Heart left ventricle (tissue), 13 donors: ENCODE measurements around the gene THNSL1.

Experiments used
- CTCF ChIP-seq, 12 donors: fragments of 200-600 bp; sonication (generic) in 4 of 12; IDR thresholded peaks; one replicate each; pipeline versions ENCODE4 v1.5.0 to v1.8.0; 2018 to 2022; ENCODE audit warnings: antibody characterized with exemption in 12 of 12, mild to moderate bottlenecking in 5 of 12
- POLR2A ChIP-seq, 2 donors: fragments of 450-650 bp; IDR thresholded peaks; one replicate each; pipeline ENCODE4 v1.6.1; 2017; ENCODE audit warnings: antibody characterized with exemption in 2 of 2, mild to moderate bottlenecking in 2 of 2, moderate library complexity in 2 of 2
- donor health status: ischemic (EF 13 %, LVEDD 7.1; RV severe dilation, severe dysfunction).
- donor health status: DM: no; HTN: yes; CAD: no.
- donor health status: DM: no; HTN: no; CAD: no.
- donor health status: ischemic (EF 25% LVEDD 6.9; RV normal size, moderate dysfunction).
- donor health status: ischemic (EF 25% LVEDD 5.7; RV mildly dilated, moderate dysfunction).
- donor health status: ischemic (EF 35%, LVEDD 5.7; RV mildly dilated, moderate dysfunction).
- donor health status: nonischemic (EF 11% LVEDD 7.7; RV severe dilation, severe dysfunction).
- donor health status: DM: yes; HTN: yes; CAD: no.
- donor health status: PGD.
- donor health status: ischemic (EF 29% LVEDD 5.4; RV normal size, mild dysfunction).
- donor health status: nonischemic (EF 23%, LVEDD 6.1; RV moderate dilation, normal function).

- TF ChIP-seq POLR2A (IDR thresholded peaks at IDR 0.05) = no peak
- no peak for TF ChIP-seq CTCF (IDR thresholded peaks at IDR 0.05)
These were observed 31.3 kb downstream of the THNSL1 start for GRCh38 chr10:25047591-25048301.
